HepG2 (cell line): Measurements from ENCODE around the gene WTAP. TPM values are rescaled to one million over a fixed set of nuclear protein-coding genes. Genes with fewer than 3 reads are reported as not detected.

Source experiments
- DBP ChIP-seq: sonication (generic); formaldehyde crosslinking; IDR thresholded peaks from 2 replicates; pipeline ENCODE4 v1.4.0; 2020; ENCODE audit warnings: missing genetic modification reagents; ENCODE audit errors: not compliant biosample characterization
- FOXC1 ChIP-seq: sonication (generic); formaldehyde crosslinking; IDR thresholded peaks from 2 replicates; pipeline ENCODE4 v1.8.0; 2022; ENCODE audit warnings: mild to moderate bottlenecking, missing genetic modification reagents, borderline replicate concordance
- GABPA ChIP-seq, 2 experiments: IDR thresholded peaks; 2 replicates each; pipeline ENCODE4 v1.6.1; 2011 to 2016; ENCODE audit warnings: low read depth in 2 of 2, low read length in 1 of 2, missing biosample characterization in 1 of 2, missing genetic modification characterization in 1 of 2
- HNF4A ChIP-seq: sonication (generic); formaldehyde crosslinking; IDR thresholded peaks from 2 replicates; pipeline ENCODE4 v1.4.0; 2020; ENCODE audit warnings: missing genetic modification reagents
- IKZF5 ChIP-seq: IDR thresholded peaks from 2 replicates; pipeline ENCODE4 v1.6.1; 2018; ENCODE audit warnings: missing genetic modification reagents, mild to moderate bottlenecking, missing compliant biosample characterization
- KDM3A ChIP-seq: IDR thresholded peaks from 2 replicates; pipeline ENCODE4 v1.6.1; 2018; ENCODE audit warnings: low read depth, missing compliant biosample characterization
- MAX ChIP-seq: IDR thresholded peaks from 2 replicates; pipeline ENCODE4 v1.6.1; 2012; ENCODE audit warnings: inconsistent platforms
- MED13 ChIP-seq: sonication (generic); formaldehyde crosslinking; IDR thresholded peaks from 2 replicates; pipeline ENCODE4 v1.5.0; 2020; ENCODE audit warnings: missing genetic modification reagents
- NR2F6 ChIP-seq, 2 experiments: IDR thresholded peaks; 2 replicates each; pipeline ENCODE4 v1.6.1; 2016; ENCODE audit warnings: antibody characterized with exemption in 1 of 2, mild to moderate bottlenecking in 1 of 2
- PHF21A ChIP-seq: sonication (generic); formaldehyde crosslinking; IDR thresholded peaks from 2 replicates; pipeline ENCODE4 v1.5.0; 2020; ENCODE audit warnings: mild to moderate bottlenecking, missing genetic modification reagents
- PRDM4 ChIP-seq: sonication (generic); formaldehyde crosslinking; IDR thresholded peaks from 2 replicates; pipeline ENCODE4 v1.9.0; 2021; ENCODE audit warnings: missing genetic modification reagents, borderline replicate concordance
- SNAI1 ChIP-seq: sonication (generic); formaldehyde crosslinking; IDR thresholded peaks from 2 replicates; pipeline ENCODE4 v1.5.0; 2020; ENCODE audit warnings: mild to moderate bottlenecking, missing genetic modification reagents, borderline replicate concordance
- SUZ12 ChIP-seq: fragments of 150-350 bp; IDR thresholded peaks from 2 replicates; pipeline ENCODE4 v1.6.1; 2014; ENCODE audit warnings: low read depth, low read length
- ZBTB34 ChIP-seq: sonication (generic); formaldehyde crosslinking; IDR thresholded peaks from 2 replicates; pipeline ENCODE4 v1.8.0; 2022; ENCODE audit warnings: mild to moderate bottlenecking, missing genetic modification reagents
- ZFAT ChIP-seq: sonication (generic); formaldehyde crosslinking; conservative IDR thresholded peaks from 2 replicates; pipeline ENCODE4 v1.8.1; 2023; ENCODE audit warnings: missing genetic modification reagents, inconsistent platforms
- ZNF432 ChIP-seq: sonication (generic); formaldehyde crosslinking; IDR thresholded peaks from 2 replicates; pipeline ENCODE4 v1.5.0; 2020; ENCODE audit warnings: missing genetic modification reagents, mild to moderate bottlenecking, borderline replicate concordance
- ZNF678 ChIP-seq: sonication (generic); formaldehyde crosslinking; IDR thresholded peaks from 2 replicates; pipeline ENCODE4 v1.4.0; 2020; ENCODE audit warnings: mild to moderate bottlenecking, missing genetic modification reagents
- ZNF770 ChIP-seq: sonication (generic); formaldehyde crosslinking; IDR thresholded peaks from 2 replicates; pipeline ENCODE4 v1.5.0; 2020; ENCODE audit warnings: mild to moderate bottlenecking, missing genetic modification reagents
- ZNF784 ChIP-seq: sonication (generic); formaldehyde crosslinking; IDR thresholded peaks from 2 replicates; pipeline ENCODE4 v1.5.1; 2020; ENCODE audit warnings: missing genetic modification reagents, mild to moderate bottlenecking, borderline replicate concordance
- polyA plus RNA-seq, 8 experiments: library from polyadenylated mRNA; depleted of rRNA in 3 of 8; stranded (reverse) in 7 of 8; unstranded in 1 of 8; fragments of >200 nt; fragmentation: Illumina TruSeq in 4 of 8; extraction: Trizol in 4 of 8; gene quantifications; 2 replicates each; pipeline versions ENCODE4 v1.2.1 to v1.2.3, GENCODE V29; 2011 to 2016; ENCODE audit warnings: low read depth in 4 of 8, missing spikeins in 1 of 8, mixed read lengths in 1 of 8; ENCODE audit not compliant: insufficient read depth in 1 of 8
- total RNA-seq, 5 experiments: library from RNA; depleted of rRNA; stranded (reverse); fragments of >200 nt; fragmentation: Illumina TruSeq; extraction: Trizol; gene quantifications; 2 replicates each; pipeline ENCODE4 v1.2.3, GENCODE V29; 2016; ENCODE audit warnings: low read depth in 1 of 5

The WTAP gene
- total and polyA plus RNA-seq, 2 of the 13 experiments (the other 11 are each of a cell fraction or from before 2014, with no cell fraction given), result 31.6 to 167 TPM

- TF ChIP-seq DBP (CRISPR knock-in tag) (peak; percentile 99), KDM3A (peak; percentile 99), PHF21A (CRISPR knock-in tag) (peak; percentile 94), HNF4A (peak; percentile 81), ZFAT (CRISPR knock-in tag) (no peak; the same call in none of the 2 replicates), SUZ12 (peak; percentile 47; the same call in 1 of the 2 replicates), MED13 (CRISPR knock-in tag) (peak; percentile 96), ZNF770 (CRISPR knock-in tag) (peak; percentile 86; the same call in 1 of the 2 replicates), NR2F6 (IDR thresholded peaks at IDR 0.05) (peak; percentile 95), NR2F6 (CRISPR knock-in tag; IDR thresholded peaks at IDR 0.05) (peak; percentile 99), MAX (peak; percentile 99), ZNF784 (CRISPR knock-in tag) (no peak; the same call in 1 of the 2 replicates), SNAI1 (CRISPR knock-in tag) (peak; percentile 99; the same call in 1 of the 2 replicates), PRDM4 (no peak), IKZF5 (peak; percentile 98), ZBTB34 (CRISPR knock-in tag) (peak; percentile 72), ZNF432 (CRISPR knock-in tag) (no peak), GABPA (IDR thresholded peaks at IDR 0.05; ENCODE audit: low read depth, low read length) (peak; percentile 65), GABPA (CRISPR knock-in tag; IDR thresholded peaks at IDR 0.05; ENCODE audit: low read depth) (peak; percentile 89), ZNF678 (CRISPR knock-in tag) (peak; percentile 89; the same call in 1 of the 2 replicates), FOXC1 (CRISPR knock-in tag) (peak; percentile 99)
Measured at GRCh38 chr6:159726918-159727716, at the start of gene WTAP (continued).
